Endodermal cell (in vitro differentiated cells): Measurements from ENCODE around the gene STXBP5. TPM values are rescaled to one million over a fixed set of nuclear protein-coding genes. Genes with fewer than 3 reads are reported as not detected.

Experiments
- DNase-seq: peaks from one replicate; pipeline ENCODE4 v3.0.0-alpha.2; 2017
- H3K27ac ChIP-seq: 2 replicates; pipeline ENCODE4 v1.5.1; 2013; ENCODE audit warnings: mild to moderate bottlenecking, low read depth, low read length, moderate library complexity
- H3K27me3 ChIP-seq: 2 replicates; pipeline ENCODE4 v1.6.1; 2013; ENCODE audit warnings: mild to moderate bottlenecking, low read length, moderate library complexity; ENCODE audit not compliant: insufficient read depth, control insufficient read depth, poor library complexity, severe bottlenecking
- H3K36me3 ChIP-seq: 2 replicates; pipeline ENCODE4 v1.7.0; 2013; ENCODE audit warnings: mild to moderate bottlenecking, low read length, moderate library complexity; ENCODE audit not compliant: control insufficient read depth, insufficient read depth
- H3K4me1 ChIP-seq: one replicate; pipeline ENCODE4 v1.7.0; 2013; ENCODE audit warnings: low read length; ENCODE audit not compliant: control insufficient read depth, insufficient read depth
- H3K4me3 ChIP-seq: 2 replicates; pipeline ENCODE4 v1.5.1; 2013; ENCODE audit warnings: mild to moderate bottlenecking, low read length, moderate library complexity
- H3K9ac ChIP-seq: 2 replicates; pipeline ENCODE4 v1.6.1; 2013; ENCODE audit warnings: mild to moderate bottlenecking, low read length, moderate library complexity; ENCODE audit not compliant: poor library complexity, severe bottlenecking; ENCODE audit errors: extremely low read depth
- H3K9me3 ChIP-seq: 2 replicates; pipeline ENCODE4 v1.6.1; 2013; ENCODE audit warnings: mild to moderate bottlenecking, low read length, moderate library complexity; ENCODE audit not compliant: control insufficient read depth
- H3K27ac Mint-ChIP-seq: 2 replicates; pipeline ENCODE4 v1.8.0; 2020; ENCODE audit warnings: mixed read lengths
- H3K27me3 Mint-ChIP-seq: 2 replicates; pipeline ENCODE4 v1.8.0; 2021; ENCODE audit warnings: mild to moderate bottlenecking, mixed read lengths; ENCODE audit not compliant: insufficient read depth
- H3K36me3 Mint-ChIP-seq: 2 replicates; pipeline ENCODE4 v1.8.0; 2020; ENCODE audit warnings: low read depth, mixed read lengths
- H3K4me1 Mint-ChIP-seq: 2 replicates; pipeline ENCODE4 v1.8.0; 2020; ENCODE audit warnings: mixed read lengths
- H3K4me3 Mint-ChIP-seq: 2 replicates; pipeline ENCODE4 v1.8.0; 2020; ENCODE audit warnings: mild to moderate bottlenecking, moderate library complexity, mixed read lengths
- H3K9me3 Mint-ChIP-seq: 2 replicates; pipeline ENCODE4 v1.8.0; 2020; ENCODE audit warnings: mild to moderate bottlenecking, mixed read lengths
- WGBS, 2 experiments: methylation state at CpG; one replicate each; pipeline versions ENCODE4 v1.1.5 to v1.1.7; 2013; ENCODE audit warnings: missing lambda C conversion rate in 2 of 2, mixed read lengths in 1 of 2; ENCODE audit not compliant: insufficient coverage in 1 of 2, insufficient read length in 1 of 2; 5-methylcytosine and 5-hydroxymethylcytosine counted together
- total RNA-seq, 2 donors: library from RNA; stranded (reverse); fragmentation: NEBNext Ultra II Directional in 1 of 2; extraction: Animal tissue kit (Norgen Biotek cat#: 25700) in 1 of 2; gene quantifications; 2 replicates in 1 of 2; 3 replicates in 1 of 2; pipeline ENCODE4 v1.2.1, GENCODE V29; 2021
- TF ChIP-seq, protein P1 (sequence below): fragments of 200-600 bp; sonication (generic); conservative IDR thresholded peaks from 2 replicates; pipeline ENCODE4 v1.5.0; 2021; ENCODE audit warnings: antibody characterized with exemption, mild to moderate bottlenecking

The STXBP5 gene
- total RNA-seq, 2 donors from 2014 or later = 19.2 to 25.2 TPM

DNA sequence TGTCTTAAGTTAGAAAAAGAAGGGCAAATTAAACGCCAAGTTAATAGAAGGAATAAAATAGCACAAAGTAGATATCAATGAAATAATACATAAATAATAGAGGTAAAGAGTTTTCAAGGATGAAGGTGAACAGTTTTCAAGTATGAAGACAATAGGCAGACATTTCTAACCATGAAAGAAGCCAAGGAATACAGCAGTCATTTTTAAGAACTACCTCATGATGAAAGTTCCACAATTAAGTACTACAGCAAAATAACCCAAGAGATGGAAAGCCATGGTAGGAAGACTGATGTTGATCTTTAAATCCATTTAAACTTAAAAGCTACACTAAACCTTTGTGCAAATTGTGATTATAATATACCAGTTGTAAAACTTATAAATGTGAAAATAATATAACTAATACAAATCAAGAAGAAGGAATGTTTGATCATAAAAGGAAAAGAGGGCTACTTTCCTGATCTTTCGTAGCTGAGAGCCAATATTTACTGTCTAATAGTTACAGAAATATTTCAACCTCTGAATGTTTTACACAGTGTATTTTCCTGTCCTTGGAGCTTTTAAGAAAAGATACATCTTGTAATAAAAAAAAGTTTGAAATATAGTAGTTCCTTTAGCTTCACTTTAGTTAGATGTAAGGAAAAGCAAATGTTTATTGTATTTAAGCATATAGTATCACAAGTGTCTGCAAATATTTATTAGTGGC, 143.1 kb downstream of the STXBP5 start:
- DNase-seq = no peak
- H3K9me3 Mint-ChIP-seq = no peaks in the 10 kb centered on the region
- Histone ChIP-seq H3K4me3 (no peak overlapping the region), H3K27ac (no peak overlapping the region), H3K9me3 (no peaks in the 10 kb centered on the region), H3K27me3 (no peaks in the 10 kb centered on the region), H3K4me1 (no peaks in the 10 kb centered on the region), H3K9ac (no peak overlapping the region), H3K36me3 (peaks cover 3% of the 10 kb centered on the region)
- peaks cover 6% of the 10 kb centered on the region for H3K36me3 Mint-ChIP-seq
- WGBS, 2 experiments = 90% methylated on average over 2 of the region's 2 CpGs; no CpG with 5 or more reads in 1 of the 2 experiments
- H3K4me3 Mint-ChIP-seq = no peak overlapping the region
- no peak overlapping the region for H3K27ac Mint-ChIP-seq
- no peaks in the 10 kb centered on the region for H3K4me1 Mint-ChIP-seq
- no peaks in the 10 kb centered on the region for H3K27me3 Mint-ChIP-seq
- TF ChIP-seq, protein P1, sequence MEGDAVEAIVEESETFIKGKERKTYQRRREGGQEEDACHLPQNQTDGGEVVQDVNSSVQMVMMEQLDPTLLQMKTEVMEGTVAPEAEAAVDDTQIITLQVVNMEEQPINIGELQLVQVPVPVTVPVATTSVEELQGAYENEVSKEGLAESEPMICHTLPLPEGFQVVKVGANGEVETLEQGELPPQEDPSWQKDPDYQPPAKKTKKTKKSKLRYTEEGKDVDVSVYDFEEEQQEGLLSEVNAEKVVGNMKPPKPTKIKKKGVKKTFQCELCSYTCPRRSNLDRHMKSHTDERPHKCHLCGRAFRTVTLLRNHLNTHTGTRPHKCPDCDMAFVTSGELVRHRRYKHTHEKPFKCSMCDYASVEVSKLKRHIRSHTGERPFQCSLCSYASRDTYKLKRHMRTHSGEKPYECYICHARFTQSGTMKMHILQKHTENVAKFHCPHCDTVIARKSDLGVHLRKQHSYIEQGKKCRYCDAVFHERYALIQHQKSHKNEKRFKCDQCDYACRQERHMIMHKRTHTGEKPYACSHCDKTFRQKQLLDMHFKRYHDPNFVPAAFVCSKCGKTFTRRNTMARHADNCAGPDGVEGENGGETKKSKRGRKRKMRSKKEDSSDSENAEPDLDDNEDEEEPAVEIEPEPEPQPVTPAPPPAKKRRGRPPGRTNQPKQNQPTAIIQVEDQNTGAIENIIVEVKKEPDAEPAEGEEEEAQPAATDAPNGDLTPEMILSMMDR = no peak

DNA sequence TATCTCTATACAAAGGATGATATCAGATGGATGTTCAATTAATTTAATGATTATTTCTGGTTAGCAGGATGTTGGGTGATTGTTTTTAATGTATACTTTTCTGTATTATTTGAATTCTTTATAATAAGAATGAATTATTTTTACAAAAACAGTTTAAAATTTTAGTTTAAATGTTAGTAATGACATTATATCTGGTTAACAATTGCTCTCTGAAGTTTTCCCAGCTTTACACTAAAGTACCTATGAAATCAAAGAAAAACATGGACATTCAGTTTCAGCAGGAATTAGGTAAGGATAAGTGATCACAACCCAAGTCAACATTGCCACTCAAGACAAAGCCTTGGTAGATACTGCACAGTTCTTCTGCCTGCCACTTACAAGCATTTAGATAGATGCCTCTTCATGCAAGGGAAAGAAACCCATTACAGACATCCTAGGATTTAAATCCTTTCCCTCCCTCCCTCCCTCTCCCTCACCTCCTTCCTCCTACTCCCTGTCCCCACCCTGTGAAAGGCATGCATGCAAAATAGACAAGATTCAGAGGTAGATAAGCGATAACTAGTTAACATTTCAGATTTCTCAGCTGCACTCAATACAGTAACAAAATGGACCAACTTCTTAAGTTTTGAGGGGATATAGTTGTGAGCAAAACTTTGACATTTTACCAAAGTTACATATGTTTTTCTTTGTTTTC, 143.8 kb downstream of the STXBP5 start:
- peaks cover 3% of the 10 kb centered on the region for H3K36me3 ChIP-seq
- H3K36me3 Mint-ChIP-seq = peaks cover 6% of the 10 kb centered on the region
- no peaks in the 10 kb centered on the region for H3K27me3 Mint-ChIP-seq
- H3K4me3 ChIP-seq = no peak overlapping the region
- H3K27me3 ChIP-seq = no peaks in the 10 kb centered on the region
- H3K27ac Mint-ChIP-seq = no peak overlapping the region
- no peak overlapping the region for H3K9ac ChIP-seq
- no peaks in the 10 kb centered on the region for H3K9me3 ChIP-seq
- 83 to 92% methylated on average over 1 of the region's 1 CpG for WGBS, 2 experiments
- H3K27ac ChIP-seq = no peak overlapping the region
- no peaks in the 10 kb centered on the region for H3K9me3 Mint-ChIP-seq
- TF ChIP-seq, protein P1 = no peak
- no peak overlapping the region for H3K4me3 Mint-ChIP-seq
- no peak for DNase-seq
- H3K4me1 ChIP-seq = no peaks in the 10 kb centered on the region
- H3K4me1 Mint-ChIP-seq = no peaks in the 10 kb centered on the region

DNA sequence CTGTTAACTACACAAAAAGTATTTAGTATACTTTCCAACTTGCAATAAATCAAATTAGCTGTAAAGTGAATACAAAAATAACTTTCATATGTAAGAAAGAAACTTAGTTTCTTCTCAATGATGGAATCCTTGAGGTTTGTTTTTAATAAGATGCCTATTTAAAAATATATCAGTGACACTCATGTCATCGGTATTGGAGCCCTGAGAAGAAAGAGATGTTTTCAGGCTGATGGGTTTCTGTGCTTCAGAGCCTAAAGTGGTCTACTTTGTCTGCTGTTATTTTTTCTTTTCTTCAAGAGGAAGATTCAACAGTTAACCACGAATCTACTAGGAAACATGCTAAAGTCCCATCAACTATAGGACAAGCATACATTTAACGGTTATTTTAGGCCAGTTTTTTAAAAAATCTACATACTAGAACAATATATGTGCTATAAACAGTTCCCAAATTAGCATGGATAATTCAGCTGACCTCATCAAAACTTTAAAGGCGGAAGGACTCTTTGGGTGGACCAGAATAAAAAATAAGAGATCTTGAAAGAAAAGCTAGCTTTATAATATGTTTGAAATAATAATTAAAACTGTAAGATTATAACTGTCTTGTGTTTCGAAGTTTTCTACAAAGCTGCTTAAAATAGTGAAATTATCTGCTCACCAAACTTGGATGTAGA, 157.2 kb downstream of the STXBP5 start:
- Histone ChIP-seq H3K36me3 (peaks cover 49% of the 10 kb centered on the region), H3K27ac (no peak overlapping the region), H3K9me3 (peaks cover 3% of the 10 kb centered on the region), H3K27me3 (no peaks in the 10 kb centered on the region), H3K4me3 (no peak overlapping the region), H3K9ac (no peak overlapping the region), H3K4me1 (no peaks in the 10 kb centered on the region)
- no peak overlapping the region for H3K27ac Mint-ChIP-seq
- WGBS, 2 experiments = 95 to 100% methylated on average over 1 to 5 of the region's 5 CpGs
- TF ChIP-seq, protein P1 = no peak
- H3K27me3 Mint-ChIP-seq = no peaks in the 10 kb centered on the region
- H3K4me3 Mint-ChIP-seq = no peak overlapping the region
- H3K9me3 Mint-ChIP-seq = peaks cover 1% of the 10 kb centered on the region
- no peak for DNase-seq
- no peaks in the 10 kb centered on the region for H3K4me1 Mint-ChIP-seq
- peaks cover 33% of the 10 kb centered on the region for H3K36me3 Mint-ChIP-seq
